ENCODE results near the gene CPNE6.
"Not testable (repeated sequence)": the region's sequence is repeated elsewhere in the genome, so short reads cannot be mapped to it uniquely, and the experiment has no call there.

The CPNE6 gene

DNA sequence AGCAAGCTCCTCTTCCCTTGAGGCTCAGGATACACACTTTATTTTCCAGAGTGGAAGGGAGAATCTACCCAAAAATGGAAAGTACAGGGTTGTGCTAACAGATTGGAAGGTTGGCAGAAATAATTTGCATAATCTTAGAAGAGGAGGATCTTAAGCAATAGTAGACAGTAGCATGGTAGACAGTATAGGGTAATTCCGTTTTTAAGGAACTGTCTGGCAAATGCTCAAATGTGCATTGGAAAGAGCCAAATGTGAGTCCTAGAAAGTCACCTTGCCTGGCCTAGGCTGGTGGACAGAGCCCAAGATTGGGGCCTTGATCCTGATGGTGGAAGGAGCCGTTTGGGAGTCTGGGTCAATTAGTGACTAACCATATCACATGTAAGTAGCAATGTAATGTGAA lies 32.7 kb upstream of the CPNE6 start:
- H3K4me3 ChIP-seq (ENCODE audit: low read depth, low read length) = no peak overlapping the region
- TF ChIP-seq, protein P1, sequence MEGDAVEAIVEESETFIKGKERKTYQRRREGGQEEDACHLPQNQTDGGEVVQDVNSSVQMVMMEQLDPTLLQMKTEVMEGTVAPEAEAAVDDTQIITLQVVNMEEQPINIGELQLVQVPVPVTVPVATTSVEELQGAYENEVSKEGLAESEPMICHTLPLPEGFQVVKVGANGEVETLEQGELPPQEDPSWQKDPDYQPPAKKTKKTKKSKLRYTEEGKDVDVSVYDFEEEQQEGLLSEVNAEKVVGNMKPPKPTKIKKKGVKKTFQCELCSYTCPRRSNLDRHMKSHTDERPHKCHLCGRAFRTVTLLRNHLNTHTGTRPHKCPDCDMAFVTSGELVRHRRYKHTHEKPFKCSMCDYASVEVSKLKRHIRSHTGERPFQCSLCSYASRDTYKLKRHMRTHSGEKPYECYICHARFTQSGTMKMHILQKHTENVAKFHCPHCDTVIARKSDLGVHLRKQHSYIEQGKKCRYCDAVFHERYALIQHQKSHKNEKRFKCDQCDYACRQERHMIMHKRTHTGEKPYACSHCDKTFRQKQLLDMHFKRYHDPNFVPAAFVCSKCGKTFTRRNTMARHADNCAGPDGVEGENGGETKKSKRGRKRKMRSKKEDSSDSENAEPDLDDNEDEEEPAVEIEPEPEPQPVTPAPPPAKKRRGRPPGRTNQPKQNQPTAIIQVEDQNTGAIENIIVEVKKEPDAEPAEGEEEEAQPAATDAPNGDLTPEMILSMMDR (IDR thresholded peaks at IDR 0.05; ENCODE audit: low read depth, low read length) = no peak

DNA sequence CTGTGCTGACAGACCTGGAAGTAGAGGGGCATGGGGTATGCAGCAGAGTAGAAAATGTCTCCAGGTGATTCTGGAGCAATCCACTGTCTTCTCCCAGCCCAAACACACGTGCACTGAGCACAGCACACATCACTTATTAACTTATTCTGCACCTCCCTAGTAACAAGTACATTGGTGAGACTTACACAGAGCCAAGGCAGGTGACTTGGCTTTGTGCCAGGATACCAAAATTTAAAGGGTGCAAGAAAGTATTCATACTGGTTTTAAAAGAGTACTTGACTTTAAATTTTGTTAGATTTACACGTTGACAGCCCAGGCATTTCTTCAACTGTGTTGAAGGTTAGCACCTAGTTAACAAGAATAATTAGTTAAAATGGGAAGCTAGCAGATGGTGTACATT lies 30.7 kb upstream of the CPNE6 start:
- TF ChIP-seq, protein P1 (IDR thresholded peaks at IDR 0.05; ENCODE audit: low read depth, low read length) = no peak
- H3K4me3 ChIP-seq (ENCODE audit: low read depth, low read length) = no peak overlapping the region

DNA sequence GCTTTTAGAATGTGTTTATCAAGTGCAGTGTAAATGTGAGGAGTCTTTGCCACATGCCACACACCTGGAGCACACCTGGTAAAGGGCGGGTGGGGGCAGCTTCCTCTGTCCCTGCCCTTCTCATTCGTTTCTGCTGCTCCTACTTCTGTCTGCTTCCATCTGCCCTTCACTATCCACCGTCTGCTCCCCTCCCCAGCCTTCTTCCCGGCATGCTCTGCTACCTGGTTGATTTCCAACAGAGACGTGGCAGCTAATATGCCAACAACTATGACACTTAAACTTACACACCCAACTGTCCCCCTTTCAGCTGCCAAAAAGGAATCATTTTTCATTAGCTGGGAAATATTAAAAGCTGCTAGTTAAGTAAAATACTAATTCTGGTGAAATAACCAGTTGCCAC lies 28.6 kb upstream of the CPNE6 start:
- TF ChIP-seq, protein P1 (IDR thresholded peaks at IDR 0.05; ENCODE audit: low read depth, low read length) = no peak
- no peak overlapping the region for H3K4me3 ChIP-seq (ENCODE audit: low read depth, low read length)

DNA sequence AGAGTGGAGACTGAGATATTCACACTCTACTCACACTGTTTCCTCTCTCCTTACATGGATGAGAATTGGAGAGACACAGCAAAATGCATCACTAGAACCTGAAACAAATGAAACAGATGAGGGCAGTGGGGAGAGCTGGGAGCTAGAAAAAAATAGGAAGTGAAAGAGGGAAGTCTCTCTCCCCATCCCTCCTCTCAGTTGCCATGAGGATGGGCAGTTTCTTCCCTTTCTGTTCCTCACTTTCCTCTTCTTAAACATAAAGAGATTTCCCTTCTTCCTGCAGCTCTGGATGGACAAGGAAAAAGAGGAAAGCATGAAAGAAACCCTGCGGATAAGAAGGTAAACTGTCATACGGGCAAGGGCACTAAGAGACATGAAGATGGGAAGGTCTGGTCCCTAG lies 22.4 kb upstream of the CPNE6 start:
- H3K4me3 ChIP-seq (ENCODE audit: low read depth, low read length) = not testable (repeated sequence)

DNA sequence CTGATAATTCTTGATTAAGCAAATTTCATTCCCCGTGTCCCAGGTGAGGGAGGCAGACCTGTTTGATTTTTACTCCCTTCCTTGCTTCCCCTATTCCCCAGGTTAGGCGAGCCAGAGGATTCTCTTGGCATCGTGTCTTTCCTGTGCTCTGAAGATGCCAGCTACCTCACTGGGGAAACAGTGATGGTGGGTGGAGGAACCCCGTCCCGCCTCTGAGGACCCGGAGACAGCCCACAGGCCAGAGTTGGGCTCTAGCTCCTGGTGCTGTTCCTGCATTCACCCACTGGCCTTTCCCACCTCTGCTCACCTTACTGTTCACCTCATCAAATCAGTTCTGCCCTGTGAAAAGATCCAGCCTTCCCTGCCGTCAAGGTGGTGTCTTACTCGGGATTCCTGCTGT lies 20.6 kb upstream of the CPNE6 start:
- H3K4me3 ChIP-seq (ENCODE audit: low read depth, low read length) = not testable (repeated sequence)

DNA sequence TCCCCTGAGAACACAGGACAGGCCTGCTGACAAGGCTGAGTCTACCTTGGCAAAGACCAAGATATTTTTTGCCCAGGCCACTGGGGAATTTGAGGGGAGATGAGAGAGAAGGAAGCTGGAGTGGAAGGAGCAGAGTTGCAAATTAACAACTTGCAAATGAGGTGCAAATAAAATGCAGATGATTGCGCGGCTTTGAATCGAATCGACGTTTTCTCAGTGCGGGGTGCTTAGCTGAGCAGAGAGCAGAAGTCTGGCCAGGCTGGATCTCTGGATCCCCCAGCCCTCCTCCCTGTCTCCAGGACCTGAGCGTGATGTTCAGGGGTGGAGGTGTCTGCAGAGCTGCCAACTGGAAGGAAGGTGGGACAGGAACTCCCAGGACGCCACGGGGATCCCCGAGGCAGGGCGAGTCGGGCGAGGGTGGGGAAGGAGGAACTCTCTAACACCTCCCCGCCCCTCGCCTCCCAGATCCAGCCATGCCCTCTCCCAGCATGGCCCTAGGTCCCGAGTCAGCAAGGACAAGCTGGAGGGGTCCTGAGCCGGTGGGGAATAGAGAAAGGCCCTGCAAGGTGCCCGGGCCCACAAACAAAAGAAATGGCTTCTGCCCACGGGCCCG lies 20.1 kb upstream of the CPNE6 start:
- TF ChIP-seq, protein P1 (IDR thresholded peaks at IDR 0.05; ENCODE audit: low read depth, low read length) = no peak
- H3K4me3 ChIP-seq (ENCODE audit: low read depth, low read length) = peak overlapping the region; percentile 53

DNA sequence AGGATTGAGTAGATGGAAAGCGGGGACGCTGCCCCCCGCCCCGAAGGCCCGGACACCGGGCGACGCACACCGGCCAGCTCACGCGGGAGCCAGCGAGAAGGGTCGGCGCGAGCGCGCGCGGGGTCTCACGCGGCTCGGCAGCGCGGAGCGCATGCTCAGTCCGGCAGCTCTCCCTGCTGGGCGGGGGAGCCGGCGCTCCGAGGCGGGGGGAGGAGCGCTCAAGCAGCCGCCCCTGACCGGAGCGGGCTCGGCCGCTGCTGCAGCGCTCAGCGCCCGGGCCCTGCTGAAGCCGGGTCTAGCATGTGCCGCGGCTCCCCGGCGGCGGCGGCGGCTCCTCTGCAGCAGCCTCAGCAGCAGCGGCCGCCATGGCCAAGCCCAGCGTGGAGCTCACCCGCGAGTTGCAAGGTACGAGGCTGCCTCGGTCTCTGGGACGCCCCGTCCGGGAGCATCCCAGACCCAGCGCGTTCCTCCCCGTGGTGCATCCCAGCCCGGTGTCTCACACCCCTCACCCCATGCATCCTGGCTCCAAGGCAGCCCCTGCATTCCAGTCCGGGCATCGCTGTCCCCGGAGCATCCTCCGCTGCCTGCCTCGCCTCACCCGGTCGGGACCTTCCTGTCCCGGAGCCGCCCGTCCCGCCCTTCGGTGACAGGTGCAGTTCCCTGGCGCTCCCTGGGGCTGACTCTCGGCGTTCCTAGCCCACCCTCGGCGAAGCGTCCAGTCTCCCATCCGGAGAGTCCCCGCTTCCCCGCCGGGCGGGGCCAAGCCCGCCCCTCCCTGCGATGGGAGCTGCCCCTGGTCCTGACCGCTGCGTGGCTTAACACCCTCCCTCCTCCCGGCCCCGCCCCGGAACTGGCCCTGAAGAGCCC lies 19.3 kb upstream of the CPNE6 start, which contains the start of gene CARMIL3:
Gene CARMIL3, plus strand, starts transcription at position 221 of the 867 bp plus-strand sequence. Its CDS starts 145 bp downstream, at position 366.
- TF ChIP-seq, protein P1 (IDR thresholded peaks at IDR 0.05; ENCODE audit: low read depth, low read length) = no peak
- peak within 1 kb of the TSS; percentile 53 for H3K4me3 ChIP-seq (ENCODE audit: low read depth, low read length)

Data from WI38 (cell line).